ENCODE data around the gene SEC22C.

Gene SEC22C

DNA sequence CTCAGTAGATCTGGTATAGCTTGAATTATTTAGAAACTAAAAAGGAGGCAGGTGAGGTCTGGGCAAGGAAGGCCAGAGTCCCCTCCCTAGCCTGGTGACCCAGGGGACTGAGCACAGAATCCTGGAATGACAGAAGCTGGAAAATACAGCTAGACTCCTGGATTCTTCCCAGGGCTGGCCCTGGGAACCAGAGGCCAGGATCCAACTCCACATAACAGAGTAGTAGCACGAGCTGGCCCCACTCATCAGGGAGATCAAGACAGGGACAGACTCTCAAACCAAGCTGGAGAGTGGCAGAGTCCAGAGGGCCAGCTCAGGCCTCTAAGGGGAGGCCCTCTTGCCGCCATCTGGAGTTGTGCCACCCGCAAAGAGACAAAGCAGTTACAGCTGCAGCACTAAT is 68.6 kb downstream of the SEC22C start:
- no peak for DNase-seq (ENCODE audit: low read depth, low spot score)

GRCh38 chr3:42511736-42512135 is 70.0 kb downstream of the SEC22C start:
- DNase-seq (ENCODE audit: low read depth, low spot score): no peak

DNA sequence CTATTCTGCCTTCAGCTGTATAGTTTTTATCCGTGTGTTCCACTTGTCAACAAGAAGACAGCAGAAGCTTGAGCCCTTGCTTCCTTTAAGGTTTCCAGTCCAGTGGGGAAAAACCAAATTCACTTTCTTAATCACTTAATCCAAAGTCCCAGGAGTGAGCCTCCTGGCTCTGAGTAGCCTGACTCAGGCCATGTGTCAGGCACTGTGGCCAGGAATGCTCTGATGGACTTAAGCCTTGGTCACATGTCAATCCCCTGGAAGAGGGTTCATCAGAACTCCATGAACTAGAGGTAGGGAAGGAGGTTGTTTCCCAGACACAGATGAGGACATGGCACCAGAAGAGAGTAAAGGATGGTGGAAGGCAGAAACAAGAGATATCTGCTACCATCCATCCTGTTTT is 70.6 kb downstream of the SEC22C start:
- DNase-seq (ENCODE audit: low read depth, low spot score): no peak

DNA sequence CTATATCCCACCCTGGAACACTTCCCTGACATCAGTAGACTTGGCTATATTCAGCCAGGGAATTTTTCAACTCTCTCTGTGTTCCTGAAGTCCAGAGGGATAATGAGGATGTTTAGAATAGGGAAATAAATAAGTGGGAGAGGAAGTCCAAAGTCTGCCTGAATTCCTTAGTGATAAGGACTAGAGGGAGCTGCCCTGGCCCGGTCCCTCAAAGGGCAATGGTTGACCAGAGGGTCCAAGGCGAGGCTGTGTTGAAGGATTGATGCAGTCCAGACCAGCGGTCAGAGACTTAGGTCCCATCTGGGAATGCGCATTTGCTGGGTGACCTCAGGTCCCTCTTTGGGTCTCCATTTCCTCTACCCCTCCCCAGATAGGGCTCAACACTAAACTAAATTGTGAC is 71.4 kb downstream of the SEC22C start:
- DNase-seq (ENCODE audit: low read depth, low spot score): no peak

DNA sequence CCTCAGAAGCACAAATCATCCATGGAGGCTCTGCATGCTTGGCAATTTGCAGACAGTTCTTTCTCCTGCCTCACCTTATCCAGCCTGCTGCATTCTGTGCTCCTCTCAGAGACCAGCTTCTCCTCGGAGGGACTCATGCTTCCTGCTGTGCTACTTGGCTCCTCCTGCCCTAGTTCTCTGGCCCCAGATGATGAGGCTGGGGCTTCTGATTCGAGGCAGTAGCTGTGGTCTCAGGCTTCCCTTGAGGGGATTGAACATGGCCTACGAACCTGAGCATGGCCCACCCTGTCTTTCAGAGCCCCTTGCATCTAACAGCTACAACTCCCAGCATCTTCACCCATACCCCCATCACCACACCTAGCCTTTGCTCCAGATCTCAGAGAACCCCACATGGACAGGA is 72.7 kb downstream of the SEC22C start:
- no peak for DNase-seq (ENCODE audit: low read depth, low spot score)

GRCh38 chr3:42508562-42508961 is 73.2 kb downstream of the SEC22C start:
- DNase-seq (ENCODE audit: low read depth, low spot score): no peak

- DNase-seq (ENCODE audit: low read depth, low spot score): no peak
Observed at GRCh38 chr3:42507761-42508335, 73.9 kb downstream of the SEC22C start.

DNA sequence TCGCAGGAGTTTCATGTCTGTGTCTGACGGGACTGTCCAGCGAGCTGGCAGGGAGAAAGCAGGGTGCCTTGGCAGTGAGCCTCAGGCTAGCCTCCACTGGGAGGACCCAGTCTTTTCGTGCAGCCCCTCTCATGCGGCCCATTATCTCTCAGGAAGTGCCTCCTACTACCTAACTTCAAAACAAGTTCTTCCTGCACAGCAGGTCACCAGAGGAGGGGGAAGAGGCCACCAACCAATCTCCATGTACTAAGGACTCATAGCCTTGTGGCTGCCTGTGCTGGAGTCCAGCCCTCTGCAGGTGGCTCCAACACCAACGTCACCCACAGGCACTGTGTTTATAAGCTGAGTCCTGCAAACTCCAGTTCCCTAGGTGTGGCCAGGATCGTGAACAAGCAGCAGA is 74.5 kb downstream of the SEC22C start:
- no peak for DNase-seq (ENCODE audit: low read depth, low spot score)

DNA sequence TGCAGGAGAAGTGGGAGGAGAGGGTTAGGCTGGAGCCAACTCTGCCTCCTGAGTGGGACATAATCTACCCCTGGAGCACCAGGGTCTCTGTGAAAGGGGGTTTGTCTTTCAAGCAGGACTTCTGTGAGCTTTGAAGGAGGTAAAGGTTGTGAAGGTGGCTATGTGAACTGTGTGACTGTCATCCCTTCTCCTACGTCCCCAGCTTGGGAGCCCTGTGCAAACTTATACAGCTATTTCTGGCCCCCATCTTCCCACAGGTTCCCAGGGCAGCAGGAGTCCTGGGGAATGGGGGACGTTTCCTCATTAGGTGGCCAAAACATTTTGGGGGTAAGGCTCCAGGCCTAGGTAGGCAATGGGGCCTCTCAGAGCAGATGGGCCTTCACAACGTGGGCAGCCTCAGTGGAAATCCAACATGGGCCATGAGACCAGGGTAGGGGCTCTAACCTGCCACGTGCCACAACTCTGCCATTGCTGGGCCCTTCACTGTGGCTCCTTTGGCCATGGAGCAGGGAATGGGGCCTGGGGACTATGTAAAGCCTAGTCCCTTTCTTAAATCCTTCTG is 75.8 kb downstream of the SEC22C start:
- DNase-seq (ENCODE audit: low read depth, low spot score): no peak

DNA sequence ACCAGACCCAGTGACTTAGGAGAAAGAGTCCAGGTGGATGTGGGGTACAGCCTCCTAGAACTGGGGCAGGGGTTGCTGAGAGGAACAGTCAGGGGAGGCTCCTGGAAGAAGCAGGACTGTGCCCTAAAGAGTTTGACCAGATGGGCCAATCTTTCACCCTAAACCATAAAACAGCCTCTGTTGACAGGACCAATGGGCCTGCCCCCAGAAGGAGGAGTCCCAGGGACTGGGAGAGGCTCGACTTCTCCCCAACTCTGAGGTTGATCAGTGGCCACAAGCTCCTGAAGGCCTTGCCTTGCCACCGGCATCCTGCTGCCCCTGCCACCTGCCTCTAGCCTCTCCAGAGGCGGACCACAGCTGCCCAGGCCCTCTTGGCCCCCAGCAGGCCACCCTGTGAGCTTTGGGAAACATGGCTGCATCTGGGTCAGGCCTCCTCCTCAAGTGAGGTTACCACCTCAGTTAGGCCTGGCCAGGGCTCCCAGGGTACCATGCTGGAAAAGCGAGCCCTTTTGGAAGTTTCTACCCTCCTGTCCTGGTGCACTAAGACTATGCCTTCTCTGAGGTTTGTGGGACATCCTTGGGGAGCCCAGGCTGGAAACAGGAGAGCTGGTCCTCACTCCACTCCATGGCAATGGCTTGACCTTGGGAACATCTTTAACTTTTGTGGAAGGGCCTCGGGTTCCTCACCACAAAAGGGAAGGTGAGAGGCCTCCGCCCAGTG is 76.5 kb downstream of the SEC22C start:
- DNase-seq (ENCODE audit: low read depth, low spot score): no peak

DNA sequence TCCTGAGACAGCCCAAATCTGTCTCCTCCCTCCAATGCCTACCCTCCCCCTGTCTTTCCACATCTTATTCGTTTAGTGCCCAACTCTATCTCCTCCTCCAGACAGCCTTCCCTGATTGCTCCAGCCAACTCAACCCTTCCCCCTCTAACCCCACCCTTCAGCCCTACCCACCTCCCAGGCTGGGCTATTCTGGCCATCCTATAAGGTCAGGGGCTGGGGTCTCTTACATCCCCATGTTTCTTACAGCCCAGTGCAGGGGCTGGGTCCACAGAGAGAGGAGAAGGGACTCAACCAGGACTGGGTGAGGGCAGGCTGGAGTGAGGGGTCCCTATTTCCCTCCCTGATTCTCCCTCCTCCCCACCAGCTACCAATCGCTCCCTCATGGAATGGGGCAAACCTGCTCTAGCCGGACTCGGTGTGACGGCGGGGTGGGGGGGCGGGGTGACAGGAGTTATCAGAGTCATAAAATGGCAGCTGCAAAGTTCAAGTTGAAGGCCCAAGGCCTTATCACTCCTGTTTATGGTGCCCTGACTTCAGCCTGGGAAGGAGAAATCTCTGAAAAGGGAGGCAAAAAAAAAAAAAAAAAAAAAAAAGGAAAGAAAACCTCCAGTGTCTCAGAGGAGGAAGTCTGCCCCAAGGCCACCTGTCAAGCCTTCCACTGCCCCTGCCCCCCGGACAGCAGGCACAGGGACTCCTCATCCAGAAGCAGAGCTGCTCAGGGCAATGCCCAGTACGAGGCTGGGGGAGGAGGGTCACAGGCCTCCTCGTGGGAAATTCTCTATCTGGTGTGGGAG is 77.2 kb downstream of the SEC22C start:
- no peak for DNase-seq (ENCODE audit: low read depth, low spot score)

- DNase-seq (ENCODE audit: low read depth, low spot score): no peak
Observed at GRCh38 chr3:42503957-42504333, 77.8 kb downstream of the SEC22C start.

GRCh38 chr3:42503251-42503924 is 78.4 kb downstream of the SEC22C start:
- DNase-seq (ENCODE audit: low read depth, low spot score): no peak

- peak; percentile 73 for DNase-seq (ENCODE audit: low read depth, low spot score)
Observed at GRCh38 chr3:42502429-42503250, 79.1 kb downstream of the SEC22C start, which contains the start of gene VIPR1. Gene VIPR1 (plus strand): TSS chr3:42502643. CDS start chr3:42502736, 93 bp downstream.

DNA sequence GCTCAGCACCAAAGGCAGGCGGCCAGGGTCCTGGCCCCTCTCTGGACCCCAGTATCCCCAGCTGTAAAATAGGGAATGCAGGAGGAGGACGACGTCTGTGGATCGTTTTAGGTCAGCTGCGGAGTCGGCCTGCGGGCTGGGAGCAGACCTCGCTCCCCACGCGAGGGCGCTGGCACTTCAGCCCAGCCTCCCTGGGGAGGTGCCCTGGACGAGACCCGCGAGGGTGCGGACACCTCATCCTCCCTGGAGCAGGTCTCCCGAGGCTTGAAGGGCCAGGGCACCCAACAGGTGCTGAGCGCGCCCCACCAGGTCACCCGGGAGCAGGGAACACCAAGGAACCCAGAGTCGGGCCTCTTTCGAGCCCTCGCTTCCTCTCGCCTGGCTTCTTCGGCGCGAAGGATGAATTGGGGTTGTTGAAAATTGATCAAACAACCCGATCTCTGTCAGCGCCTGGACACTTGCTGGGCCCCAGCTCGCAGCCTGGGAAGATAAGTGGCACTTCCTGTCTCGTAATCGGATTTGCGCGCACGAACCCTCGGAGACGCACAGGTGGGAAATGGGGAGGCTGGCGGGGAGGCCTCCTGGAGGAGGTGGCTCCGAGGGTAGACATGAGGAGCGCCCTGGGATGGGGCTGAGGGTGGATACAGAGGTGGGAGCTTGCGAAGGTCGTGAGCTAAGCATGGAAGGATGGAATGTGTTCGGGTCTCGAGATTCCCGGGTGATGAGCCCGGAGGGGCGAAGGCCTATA is 79.9 kb downstream of the SEC22C start:
- peak; percentile 68 for DNase-seq (ENCODE audit: low read depth, low spot score)

- DNase-seq (ENCODE audit: low read depth, low spot score): no peak
Observed at GRCh38 chr3:42501321-42501680, 80.5 kb downstream of the SEC22C start.

DNA sequence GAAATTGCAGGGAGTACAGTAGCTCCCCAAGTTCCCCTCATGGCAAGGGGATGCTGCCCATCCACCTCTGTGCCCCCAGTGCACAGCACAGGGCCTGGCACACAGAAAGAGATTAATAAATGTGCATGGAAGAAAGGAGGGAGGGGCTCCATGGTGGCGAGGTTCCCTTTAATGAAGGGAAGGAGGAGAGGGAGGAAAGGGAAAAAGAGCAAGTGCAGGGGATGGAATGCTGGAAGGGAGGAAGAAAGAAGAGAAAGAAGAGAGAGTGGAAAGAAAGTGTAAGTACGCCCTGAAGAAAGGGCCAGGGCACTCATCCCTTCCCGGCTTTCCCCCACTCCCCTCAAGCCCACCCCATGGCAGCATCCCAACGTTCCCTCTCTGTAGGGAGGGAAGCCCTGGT is 80.9 kb downstream of the SEC22C start:
- no peak for DNase-seq (ENCODE audit: low read depth, low spot score)

GRCh38 chr3:42500091-42500490 is 81.7 kb downstream of the SEC22C start:
- DNase-seq (ENCODE audit: low read depth, low spot score): no peak

- DNase-seq (ENCODE audit: low read depth, low spot score): no peak
Observed at GRCh38 chr3:42499478-42499871, 82.3 kb downstream of the SEC22C start.

- DNase-seq (ENCODE audit: low read depth, low spot score): no peak
Observed at GRCh38 chr3:42498791-42499477, 82.8 kb downstream of the SEC22C start.
